ENCODE measurements around the gene FBXO31. TPM values are rescaled to one million over a fixed set of nuclear protein-coding genes. Genes with fewer than 3 reads are reported as not detected.

FBXO31 gene
- total and polyA plus RNA-seq, 10 of the 15 experiments (the other 5 are each of a cell fraction or from before 2014, with no cell fraction given): 0.19 to 33.1 (median 10.3) TPM

- peak; percentile 84 for TF ChIP-seq ELK1 (IDR thresholded peaks at IDR 0.05; ENCODE audit: low read depth, low read length)
- peak; percentile 99 for TF ChIP-seq SREBF2 (IDR thresholded peaks at IDR 0.05; ENCODE audit: low read length)
- TF ChIP-seq BACH1 (IDR thresholded peaks at IDR 0.05; ENCODE audit: borderline replicate concordance): peak; percentile 94
- TF ChIP-seq POLR2AphosphoS2 (IDR thresholded peaks at IDR 0.05; ENCODE audit: low read depth, low read length): no peak
- peak; percentile 58; the same call in 1 of the 2 replicates for TF ChIP-seq ZNF217 (IDR thresholded peaks at IDR 0.05)
- TF ChIP-seq ZBTB4 (CRISPR knock-in tag; IDR thresholded peaks at IDR 0.05): no peak
- no peak for TF ChIP-seq ZBTB11 (CRISPR knock-in tag; IDR thresholded peaks at IDR 0.05)
- TF ChIP-seq USF2 (IDR thresholded peaks at IDR 0.05; ENCODE audit: borderline replicate concordance, low read depth, low read length): no peak
- TF ChIP-seq NKRF (conservative IDR thresholded peaks at IDR 0.05): peak; percentile 96
- TF ChIP-seq BRCA1 (IDR thresholded peaks at IDR 0.05; ENCODE audit: low read depth, low read length): no peak
- TF ChIP-seq HDGF (IDR thresholded peaks at IDR 0.05): no peak
- no peak for TF ChIP-seq EED (IDR thresholded peaks at IDR 0.05; ENCODE audit: low read depth)
- TF ChIP-seq CHD4 (IDR thresholded peaks at IDR 0.05): no peak
- peak; percentile 98 for TF ChIP-seq LARP7 (IDR thresholded peaks at IDR 0.05)
- peak; percentile 14 for TF ChIP-seq KLF5 (IDR thresholded peaks at IDR 0.05; ENCODE audit: partially characterized antibody)
- peak; percentile 92 for TF ChIP-seq ZNF207 (IDR thresholded peaks at IDR 0.05; ENCODE audit: borderline replicate concordance)
- no peak for TF ChIP-seq MYB (IDR thresholded peaks at IDR 0.05; ENCODE audit: borderline replicate concordance, low read depth, low read length)
- peak; percentile 38; the same call in 1 of the 2 replicates for TF ChIP-seq CHD2 (IDR thresholded peaks at IDR 0.05; ENCODE audit: borderline replicate concordance, low read depth, low read length)
These were observed at the start of gene FBXO31 (continued) for GRCh38 chr16:87383505-87384161.
